Kidney (tissue), 14 donors: Measurements from ENCODE around the gene ACSL5. TPM values are rescaled to one million over a fixed set of nuclear protein-coding genes. Genes with fewer than 3 reads are reported as not detected.
A peak's percentile ranks its signal among the peaks of the same experiment; 100 is the strongest.

Experiments used
- DNase-seq, 5 donors: peaks; one replicate each; pipeline ENCODE4 v3.0.0-alpha.2; 2013 to 2020
- FAIRE-seq: peaks from 2 replicates; lab custom pipeline; 2012; peaks lifted over from hg19 to GRCh38; lab: Jason Lieb, UNC
- H3K27ac ChIP-seq, 2 donors: one replicate each; pipeline ENCODE4 v1.7.0; 2013; ENCODE audit warnings: low read depth in 2 of 2, low read length in 2 of 2, inconsistent platforms in 1 of 2
- H3K27me3 ChIP-seq: one replicate; pipeline ENCODE4 v1.7.1; 2013; ENCODE audit warnings: low read length, inconsistent platforms; ENCODE audit not compliant: control insufficient read depth, insufficient read depth
- H3K36me3 ChIP-seq, 3 donors: one replicate each; pipeline versions ENCODE4 v1.7.0 to v1.7.1; 2013; ENCODE audit warnings: low read length in 3 of 3, control low read depth in 1 of 3, inconsistent platforms in 1 of 3; ENCODE audit not compliant: insufficient read depth in 3 of 3, control insufficient read depth in 2 of 3
- H3K4me1 ChIP-seq, 3 donors: one replicate each; pipeline versions ENCODE4 v1.7.0 to v1.7.1; 2013; ENCODE audit warnings: low read length in 3 of 3, inconsistent platforms in 1 of 3, low read depth in 1 of 3; ENCODE audit not compliant: control insufficient read depth in 2 of 3, insufficient read depth in 2 of 3
- H3K4me3 ChIP-seq, 3 donors: one replicate each; pipeline versions ENCODE4 v1.7.0 to v1.8.1; 2013; ENCODE audit warnings: low read length in 3 of 3, control low read depth in 1 of 3, inconsistent platforms in 1 of 3
- H3K9ac ChIP-seq, 3 donors: one replicate each; pipeline versions ENCODE4 v1.7.0 to v1.7.1; 2013; ENCODE audit warnings: low read length in 3 of 3, control low read depth in 1 of 3, inconsistent platforms in 1 of 3
- H3K9me3 ChIP-seq, 3 donors: one replicate each; pipeline versions ENCODE4 v1.7.0 to v1.7.1; 2013; ENCODE audit warnings: low read length in 3 of 3, control low read depth in 1 of 3, inconsistent platforms in 1 of 3; ENCODE audit not compliant: control insufficient read depth in 2 of 3, insufficient read depth in 1 of 3
- intact Hi-C: fragments of 100-400 bp; cut with DNase I; formaldehyde crosslinking; loops from one replicate; pipeline ENCODE4 v1.11.1; 2022
- polyA plus RNA-seq: library from polyadenylated mRNA; stranded (reverse); fragments of 350-450 nt; fragmentation: Illumina TruSeq; extraction: RNeasy Lipid Tissue Mini Kit (QIAGEN cat#74804); gene quantifications from one replicate; pipeline ENCODE4 v1.2.3, GENCODE V29; 2014; ENCODE audit warnings: low read depth, low replicate concordance; ENCODE audit not compliant: insufficient read depth
- total RNA-seq: library from RNA; stranded (reverse); fragmentation: NEBNext Ultra II Directional; extraction: Animal tissue kit (Norgen Biotek cat#: 25700); gene quantifications from one replicate; pipeline ENCODE4 v1.2.1, GENCODE V29; 2021
- TF ChIP-seq, protein P1 (sequence below): IDR thresholded peaks from 3 replicates; pipeline ENCODE4 v1.5.1; 2012; ENCODE audit warnings: mild to moderate bottlenecking, moderate library complexity, borderline replicate concordance; ENCODE audit not compliant: insufficient read depth; ENCODE audit errors: extremely low read depth
- donor health status: control.
- donor health status: control.
- donor health status: control.
- donor health status: control.
- donor health status: control.
- donor health status: DM: yes; HTN: yes; CAD: no.
- donor health status: Normal renal cell carcinoma (clear cell type).

The ACSL5 gene
- total and polyA plus RNA-seq, 2 donors from 2014 or later, result 5.6 to 21.8 TPM

DNA sequence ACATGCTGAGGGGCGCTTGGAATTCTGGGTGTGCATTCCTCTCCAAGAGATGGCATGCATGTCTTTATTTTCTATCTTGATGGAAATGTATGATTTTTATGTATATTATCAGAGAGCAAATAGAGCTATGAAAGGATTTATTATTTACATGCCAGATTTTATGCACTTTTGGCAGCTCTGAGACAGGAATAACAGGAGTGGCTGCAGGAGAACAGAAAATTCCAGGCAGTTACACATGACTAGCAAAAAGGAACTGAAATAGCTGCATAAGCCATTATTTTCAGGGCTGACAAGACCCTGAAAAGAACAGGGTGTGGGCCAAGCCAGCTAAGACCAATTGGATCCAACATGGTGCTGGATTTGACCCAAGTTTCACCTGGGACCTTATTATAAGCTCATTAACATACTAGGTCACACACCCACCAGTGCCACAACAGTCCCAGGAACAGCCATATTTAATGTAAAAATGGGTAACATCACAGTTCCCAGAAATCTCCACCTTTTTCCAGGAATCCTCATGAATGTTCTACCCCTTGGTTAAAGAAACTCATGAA lies 43.2 kb upstream of the ACSL5 start:
- DNase-seq (peak in 2 of 5 donors; percentile 37 to 39), FAIRE-seq (no peak)
- Histone ChIP-seq H3K4me1 (peaks cover 0 to 4% (median 0%) of the 10 kb centered on the region in 3 donors), H3K9me3 (no peaks in the 10 kb centered on the region), H3K27ac (no peak overlapping the region), H3K36me3 (no peaks in the 10 kb centered on the region), H3K9ac (no peak overlapping the region), H3K4me3 (no peak overlapping the region), H3K27me3 (no peaks in the 10 kb centered on the region)
- intact Hi-C loops, result no loop called here
- TF ChIP-seq, protein P1, sequence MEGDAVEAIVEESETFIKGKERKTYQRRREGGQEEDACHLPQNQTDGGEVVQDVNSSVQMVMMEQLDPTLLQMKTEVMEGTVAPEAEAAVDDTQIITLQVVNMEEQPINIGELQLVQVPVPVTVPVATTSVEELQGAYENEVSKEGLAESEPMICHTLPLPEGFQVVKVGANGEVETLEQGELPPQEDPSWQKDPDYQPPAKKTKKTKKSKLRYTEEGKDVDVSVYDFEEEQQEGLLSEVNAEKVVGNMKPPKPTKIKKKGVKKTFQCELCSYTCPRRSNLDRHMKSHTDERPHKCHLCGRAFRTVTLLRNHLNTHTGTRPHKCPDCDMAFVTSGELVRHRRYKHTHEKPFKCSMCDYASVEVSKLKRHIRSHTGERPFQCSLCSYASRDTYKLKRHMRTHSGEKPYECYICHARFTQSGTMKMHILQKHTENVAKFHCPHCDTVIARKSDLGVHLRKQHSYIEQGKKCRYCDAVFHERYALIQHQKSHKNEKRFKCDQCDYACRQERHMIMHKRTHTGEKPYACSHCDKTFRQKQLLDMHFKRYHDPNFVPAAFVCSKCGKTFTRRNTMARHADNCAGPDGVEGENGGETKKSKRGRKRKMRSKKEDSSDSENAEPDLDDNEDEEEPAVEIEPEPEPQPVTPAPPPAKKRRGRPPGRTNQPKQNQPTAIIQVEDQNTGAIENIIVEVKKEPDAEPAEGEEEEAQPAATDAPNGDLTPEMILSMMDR, result no peak

DNA sequence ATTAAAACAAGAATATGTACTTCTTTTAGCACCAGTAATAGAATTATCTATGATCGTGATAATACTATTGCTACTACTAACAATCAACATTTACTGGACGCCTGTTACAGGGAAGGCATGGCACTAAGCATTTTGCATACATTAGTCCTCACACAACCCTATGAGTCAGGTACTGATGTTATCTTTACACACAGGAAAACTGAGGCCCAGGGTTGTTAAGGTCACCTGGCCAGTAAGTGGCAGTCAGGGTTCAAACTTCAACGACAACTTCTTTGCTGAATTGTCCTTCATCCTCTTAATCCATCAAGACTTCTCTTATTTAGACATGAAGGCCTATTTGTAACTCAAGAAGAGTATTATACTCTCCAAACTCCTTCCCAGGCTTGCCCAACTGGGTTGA lies 41.9 kb upstream of the ACSL5 start:
- no peaks in the 10 kb centered on the region for H3K9me3 ChIP-seq
- TF ChIP-seq, protein P1, result no peak
- H3K4me3 ChIP-seq, result no peak overlapping the region
- H3K27me3 ChIP-seq, result no peaks in the 10 kb centered on the region
- intact Hi-C loops, result no loop called here
- peaks cover 0 to 4% (median 0%) of the 10 kb centered on the region in 3 donors for H3K4me1 ChIP-seq
- FAIRE-seq, result no peak
- no peak overlapping the region for H3K9ac ChIP-seq
- peak overlapping the region; percentile 47 to 65 for H3K27ac ChIP-seq
- DNase-seq, result no peak
- H3K36me3 ChIP-seq, result no peaks in the 10 kb centered on the region

DNA sequence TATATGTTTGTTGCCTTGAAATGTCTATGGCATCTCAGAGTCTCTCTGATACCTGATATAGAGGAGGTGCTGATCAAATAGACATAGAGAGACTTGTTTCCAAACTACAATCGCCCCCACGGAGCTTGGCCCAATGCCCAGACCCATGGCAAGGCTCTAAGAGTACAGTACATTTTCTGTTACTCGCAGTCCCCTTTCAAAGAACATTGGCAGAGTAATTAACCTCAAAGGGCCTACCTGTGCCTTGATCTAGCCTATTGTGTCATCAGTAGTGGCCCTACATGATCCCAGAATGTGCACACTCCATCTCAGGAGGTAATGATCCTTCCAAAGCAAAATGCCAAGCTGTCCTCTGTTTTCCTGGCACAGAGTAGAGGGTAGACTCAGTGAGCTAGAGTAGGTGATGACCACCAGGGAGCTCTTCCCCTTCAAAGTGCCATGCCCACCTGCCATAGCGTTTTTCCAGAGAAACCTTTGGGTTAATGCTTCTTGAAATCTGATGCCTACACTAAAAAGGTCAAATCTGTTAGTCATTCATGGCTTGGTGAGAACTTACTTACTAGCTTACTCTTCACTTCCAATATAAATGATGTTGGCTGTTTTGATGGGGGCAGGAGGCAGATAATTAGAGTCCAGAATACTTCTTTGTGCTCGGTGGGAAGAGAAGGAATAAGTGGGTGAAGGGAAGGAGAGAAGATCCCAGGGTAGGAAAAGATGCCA lies 41.2 kb upstream of the ACSL5 start:
- intact Hi-C loops, result no loop called here
- DNase-seq, result peak in 2 of 5 donors; percentile 17
- Histone ChIP-seq H3K4me1 (peaks cover 0 to 4% (median 0%) of the 10 kb centered on the region in 3 donors), H3K27ac (peak overlapping the region; percentile 47 to 65), H3K4me3 (no peak overlapping the region), H3K9me3 (no peaks in the 10 kb centered on the region), H3K9ac (no peak overlapping the region), H3K27me3 (no peaks in the 10 kb centered on the region), H3K36me3 (no peaks in the 10 kb centered on the region)
- no peak for FAIRE-seq
- TF ChIP-seq, protein P1, result no peak
